Bladder microvascular endothelial cell (primary cell): ENCODE measurements around the gene ZYX. TPM values are rescaled to one million over a fixed set of nuclear protein-coding genes. Genes with fewer than 3 reads are reported as not detected.

Experiments used
- total RNA-seq: library from RNA; depleted of rRNA; stranded (reverse); fragments of >200 nt; gene quantifications from 2 replicates; pipeline ENCODE4 v1.2.3, GENCODE V29; 2014

Gene ZYX
- total RNA-seq: 18.3 and 64.6 TPM in 2 replicates

GRCh38 chr7:143380646-143381426 lies at the start of gene ZYX:
Gene ZYX, plus strand, starts transcription at chr7:143381345. Its CDS starts 227 bp downstream, at chr7:143381572.

GRCh38 chr7:143362131-143363015 lies 18.8 kb upstream of the ZYX start, which contains the start of gene FAM131B:
Gene FAM131B, minus strand, starts transcription at chr7:143362713. Its CDS starts 110 bp downstream, at chr7:143362603.

GRCh38 chr7:143408686-143409561 lies 27.8 kb downstream of the ZYX start, which contains the start of gene EPHA1:
Gene EPHA1, minus strand, starts transcription at chr7:143408856. Its CDS starts 51 bp downstream, at chr7:143408805.

Other genes with a start within 250 kb of the ZYX start
- gene PIP, start 249.3 kb upstream of the ZYX start, total RNA-seq: not detected in 2 replicates
- not detected in 2 replicates for gene TAS2R39, start 197.9 kb upstream of the ZYX start, total RNA-seq
- gene TAS2R40, start 159.3 kb upstream of the ZYX start, total RNA-seq: not detected in 2 replicates
- 66.7 and 80.7 TPM in 2 replicates for gene GSTK1, start 117.9 kb upstream of the ZYX start, total RNA-seq
- 0.19 TPM in 1 of 2 replicates, not detected in the other for gene TMEM139, start 96.4 kb upstream of the ZYX start, total RNA-seq
- 13.4 and 36.1 TPM in 2 replicates for gene CASP2, start 93.0 kb upstream of the ZYX start, total RNA-seq
- not detected in 2 replicates for gene CLCN1, start 65.2 kb upstream of the ZYX start, total RNA-seq
- gene FAM131B, start 18.6 kb upstream of the ZYX start, total RNA-seq: 0.44 and 0.49 TPM in 2 replicates
- not detected in 2 replicates for gene EPHA1, start 27.5 kb downstream of the ZYX start, total RNA-seq
- gene TAS2R60, start 62.1 kb downstream of the ZYX start, total RNA-seq: 0.16 TPM in 1 of 2 replicates, not detected in the other
- not detected in 2 replicates for gene TAS2R41, start 96.5 kb downstream of the ZYX start, total RNA-seq
- gene CTAGE15, start 190.5 kb downstream of the ZYX start, total RNA-seq: 0.06 TPM in 1 of 2 replicates, not detected in the other
- gene TCAF2, start 239.6 kb downstream of the ZYX start, total RNA-seq: 3.9 and 6.5 TPM in 2 replicates